Liver (tissue), 3 donors: ENCODE results near the gene IQSEC3.

Source experiments
- CTCF ChIP-seq: fragments of 150-350 bp; IDR thresholded peaks from 2 replicates; pipeline ENCODE4 v1.5.1; 2017; ENCODE audit warnings: improper control_type of control experiment, low read depth, low read length; ENCODE audit not compliant: missing input control
- FOXA1 ChIP-seq: IDR thresholded peaks from 2 replicates; pipeline ENCODE4 v1.6.1; 2016; ENCODE audit warnings: antibody characterized with exemption
- MAX ChIP-seq: IDR thresholded peaks from 2 replicates; pipeline ENCODE4 v1.6.1; 2016; ENCODE audit warnings: antibody characterized with exemption
- SP1 ChIP-seq: IDR thresholded peaks from 2 replicates; pipeline ENCODE4 v1.6.1; 2018; ENCODE audit warnings: antibody characterized with exemption, mild to moderate bottlenecking
- TAF1 ChIP-seq: conservative IDR thresholded peaks from 2 replicates; pipeline ENCODE4 v1.6.1; 2016; ENCODE audit warnings: antibody characterized with exemption, mild to moderate bottlenecking
- TF ChIP-seq, protein P1 (sequence below): IDR thresholded peaks from 2 replicates; pipeline ENCODE4 v1.6.1; 2016; ENCODE audit warnings: antibody characterized with exemption, mild to moderate bottlenecking
- TF ChIP-seq, protein P2 (sequence below): IDR thresholded peaks from 2 replicates; pipeline ENCODE4 v1.6.1; 2016; ENCODE audit warnings: antibody characterized with exemption
- donor health status: healthy.
- donor health status: healthy.

- TF ChIP-seq TAF1 (no peak), FOXA1 (no peak), CTCF (no peak), MAX (no peak), SP1 (no peak)
- TF ChIP-seq, protein P1, sequence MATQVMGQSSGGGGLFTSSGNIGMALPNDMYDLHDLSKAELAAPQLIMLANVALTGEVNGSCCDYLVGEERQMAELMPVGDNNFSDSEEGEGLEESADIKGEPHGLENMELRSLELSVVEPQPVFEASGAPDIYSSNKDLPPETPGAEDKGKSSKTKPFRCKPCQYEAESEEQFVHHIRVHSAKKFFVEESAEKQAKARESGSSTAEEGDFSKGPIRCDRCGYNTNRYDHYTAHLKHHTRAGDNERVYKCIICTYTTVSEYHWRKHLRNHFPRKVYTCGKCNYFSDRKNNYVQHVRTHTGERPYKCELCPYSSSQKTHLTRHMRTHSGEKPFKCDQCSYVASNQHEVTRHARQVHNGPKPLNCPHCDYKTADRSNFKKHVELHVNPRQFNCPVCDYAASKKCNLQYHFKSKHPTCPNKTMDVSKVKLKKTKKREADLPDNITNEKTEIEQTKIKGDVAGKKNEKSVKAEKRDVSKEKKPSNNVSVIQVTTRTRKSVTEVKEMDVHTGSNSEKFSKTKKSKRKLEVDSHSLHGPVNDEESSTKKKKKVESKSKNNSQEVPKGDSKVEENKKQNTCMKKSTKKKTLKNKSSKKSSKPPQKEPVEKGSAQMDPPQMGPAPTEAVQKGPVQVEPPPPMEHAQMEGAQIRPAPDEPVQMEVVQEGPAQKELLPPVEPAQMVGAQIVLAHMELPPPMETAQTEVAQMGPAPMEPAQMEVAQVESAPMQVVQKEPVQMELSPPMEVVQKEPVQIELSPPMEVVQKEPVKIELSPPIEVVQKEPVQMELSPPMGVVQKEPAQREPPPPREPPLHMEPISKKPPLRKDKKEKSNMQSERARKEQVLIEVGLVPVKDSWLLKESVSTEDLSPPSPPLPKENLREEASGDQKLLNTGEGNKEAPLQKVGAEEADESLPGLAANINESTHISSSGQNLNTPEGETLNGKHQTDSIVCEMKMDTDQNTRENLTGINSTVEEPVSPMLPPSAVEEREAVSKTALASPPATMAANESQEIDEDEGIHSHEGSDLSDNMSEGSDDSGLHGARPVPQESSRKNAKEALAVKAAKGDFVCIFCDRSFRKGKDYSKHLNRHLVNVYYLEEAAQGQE = no peak
- TF ChIP-seq, protein P2, sequence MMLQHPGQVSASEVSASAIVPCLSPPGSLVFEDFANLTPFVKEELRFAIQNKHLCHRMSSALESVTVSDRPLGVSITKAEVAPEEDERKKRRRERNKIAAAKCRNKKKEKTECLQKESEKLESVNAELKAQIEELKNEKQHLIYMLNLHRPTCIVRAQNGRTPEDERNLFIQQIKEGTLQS = no peak
Observed at GRCh38 chr12:177980-178828, 111.6 kb downstream of the IQSEC3 start.
